A673 (cell line): ENCODE results near the gene KRR1. TPM values are rescaled to one million over a fixed set of nuclear protein-coding genes. Genes with fewer than 3 reads are reported as not detected.

Experiments
- Bru-seq: library from RNA; stranded (reverse); fragments of 400-500 nt; gene quantifications from one replicate; lab custom pipeline; 2021; lab: Mats Ljungman, UMichigan
- BruChase-seq, 2 experiments: library from RNA; stranded (reverse); fragments of 400-500 nt; gene quantifications; one replicate each; lab custom pipeline; 2021; lab: Mats Ljungman, UMichigan
- BruUV-seq: library from RNA; stranded (reverse); fragments of 400-500 nt; replicated peaks from 2 replicates; lab custom pipeline; 2021; lab: Mats Ljungman, UMichigan
- CTCF ChIA-PET: fragments of 300-600 bp; sonication (Branson Sonifier 250); formaldehyde crosslinking; loops from one replicate; lab custom pipeline; 2022; ENCODE audit warnings: antibody characterized with exemption; lab: Charles Lee
- POLR2A ChIA-PET: fragments of 300-600 bp; sonication (Branson Sonifier 250); formaldehyde crosslinking; loops from one replicate; lab custom pipeline; 2022; ENCODE audit warnings: antibody characterized with exemption; ENCODE audit not compliant: low non-redundant PET; lab: Charles Lee
- DNase-seq: peaks from one replicate; pipeline ENCODE4 v3.0.0-alpha.2; 2015; ENCODE audit warnings: low spot score
- H3K27ac ChIP-seq: fragments of 200-600 bp; sonication (generic); 2 replicates; pipeline ENCODE4 v1.5.1; 2016; ENCODE audit warnings: mixed run types, low read depth, mild to moderate bottlenecking, mixed read lengths, antibody characterized with exemption, low read length; ENCODE audit not compliant: poor library complexity, severe bottlenecking
- H3K27me3 ChIP-seq: fragments of 200-600 bp; sonication (generic); replicated peaks from 2 replicates; pipeline ENCODE4 v1.6.1; 2017; ENCODE audit warnings: mixed run types, low read depth, mild to moderate bottlenecking, mixed read lengths, antibody characterized with exemption, low read length; ENCODE audit not compliant: insufficient read depth, poor library complexity
- H3K36me3 ChIP-seq: fragments of 200-600 bp; sonication (generic); 2 replicates; pipeline ENCODE4 v1.6.1; 2016; ENCODE audit warnings: mixed run types, mild to moderate bottlenecking, mixed read lengths, antibody characterized with exemption, low read length; ENCODE audit not compliant: insufficient read depth, poor library complexity, severe bottlenecking
- H3K4me1 ChIP-seq: fragments of 200-600 bp; sonication (generic); 2 replicates; pipeline ENCODE4 v1.6.1; 2017; ENCODE audit warnings: mixed run types, mild to moderate bottlenecking, mixed read lengths, antibody characterized with exemption, low read length; ENCODE audit not compliant: insufficient read depth, poor library complexity, severe bottlenecking
- H3K4me3 ChIP-seq: fragments of 200-600 bp; sonication (generic); 2 replicates; pipeline ENCODE4 v1.5.1; 2016; ENCODE audit warnings: low read depth, mixed run types, mild to moderate bottlenecking, mixed read lengths, low read length; ENCODE audit not compliant: poor library complexity, severe bottlenecking
- H3K9me3 ChIP-seq: fragments of 200-600 bp; sonication (generic); 2 replicates; pipeline ENCODE4 v1.6.1; 2016; ENCODE audit warnings: mixed run types, low read depth, mild to moderate bottlenecking, mixed read lengths, antibody characterized with exemption, low read length; ENCODE audit not compliant: poor library complexity, severe bottlenecking
- CTCF ChIP-seq: fragments of 300-800, 200-600 bp; sonication (generic); conservative IDR thresholded peaks from 2 replicates; pipeline ENCODE4 v1.5.1; 2017; ENCODE audit warnings: low read depth, mild to moderate bottlenecking, antibody characterized with exemption, low read length, moderate library complexity, mixed read lengths
- EZH2 ChIP-seq: fragments of 200-600 bp; sonication (generic); IDR thresholded peaks from 2 replicates; pipeline ENCODE4 v1.6.1; 2017; ENCODE audit warnings: borderline replicate concordance, low read depth, mild to moderate bottlenecking, mixed read lengths, antibody characterized with exemption, low read length; ENCODE audit not compliant: poor library complexity, severe bottlenecking
- intact Hi-C: fragments of 100-400 bp; cut with micrococcal nuclease; formaldehyde crosslinking; loops from one replicate; pipeline ENCODE4 v1.10.0; 2022; ENCODE audit not compliant: unreplicated experiment
- long read RNA-seq: library from polyadenylated mRNA; stranded (forward); transcript quantifications from one replicate; pipeline ENCODE4 v2.0.0, GENCODE V29; 2022
- total RNA-seq: library from RNA; stranded (reverse); gene quantifications from 2 replicates; pipeline ENCODE4 v1.2.3, GENCODE V29; 2021

KRR1 gene
- total RNA-seq (75.3 and 85.9 TPM in 2 replicates), Bru-seq, nascent RNA (percentile 95 among the genes with signal in this experiment), BruChase-seq, experiment 1, labeled RNA remaining after a 2-hour chase (percentile 96 among the genes with signal in this experiment), BruChase-seq, experiment 2, labeled RNA remaining after a 6-hour chase (percentile 96 among the genes with signal in this experiment)
- long read RNA-seq, full-length matches to known transcripts: 42 of 64 reads
- long read RNA-seq, partial matches to known transcripts: 4 of 64 reads
- long read RNA-seq, other reads (novel, unspliced or antisense): 18 of 64 reads

- no TSS peak for BruUV-seq
- H3K4me3 ChIP-seq: peak within 1 kb of the TSS; percentile 68
- peaks cover 1% of the 10 kb centered on the region for H3K36me3 ChIP-seq
- no peaks in the 10 kb centered on the region for H3K9me3 ChIP-seq
- intact Hi-C loops: no loop called here
- H3K27ac ChIP-seq: peak within 1 kb of the TSS; percentile 75
- peaks cover 5% of the 10 kb centered on the region for H3K4me1 ChIP-seq
- ChIA-PET POLR2A (no interaction called here), CTCF (interaction anchor here (0.7 kb wide), 1 partner anchor 526 kb away, joined by 4 read pairs; no protein-coding TSS in a partner anchor)
- DNase-seq: peak; percentile 99
- no peak for TF ChIP-seq CTCF
- no peaks in the 10 kb centered on the region for H3K27me3 ChIP-seq
Observed at GRCh38 chr12:75511116-75512048, at the start of gene KRR1. Gene KRR1, minus strand, starts transcription at chr12:75511609. Its CDS starts 12 bp downstream, at chr12:75511597.

- Histone ChIP-seq H3K27ac (no peak overlapping the region), H3K27me3 (no peaks in the 10 kb centered on the region), H3K4me1 (peaks cover 13% of the 10 kb centered on the region), H3K4me3 (no peak overlapping the region), H3K36me3 (no peaks in the 10 kb centered on the region), H3K9me3 (no peaks in the 10 kb centered on the region)
- DNase-seq: peak; percentile 35
- ChIA-PET CTCF (no interaction called here), POLR2A (no interaction called here)
- TF ChIP-seq EZH2: no peak
- TF ChIP-seq CTCF: peak; percentile 53
- no TSS peak for BruUV-seq
- intact Hi-C loops: no loop called here
Observed at GRCh38 chr12:75560167-75560566, 48.8 kb upstream of the KRR1 start.

GRCh38 chr12:75558287-75558686 lies 46.9 kb upstream of the KRR1 start:
- Histone ChIP-seq H3K4me1 (peaks cover 21% of the 10 kb centered on the region), H3K27ac (no peak overlapping the region), H3K4me3 (no peak overlapping the region), H3K36me3 (no peaks in the 10 kb centered on the region), H3K27me3 (no peaks in the 10 kb centered on the region), H3K9me3 (no peaks in the 10 kb centered on the region)
- TF ChIP-seq CTCF (no peak), EZH2 (no peak)
- ChIA-PET POLR2A (no interaction called here), CTCF (no interaction called here)
- intact Hi-C loops: no loop called here
- BruUV-seq: no TSS peak
- no peak for DNase-seq
